ENCODE data around the gene GPR78. TPM values are rescaled to one million over a fixed set of nuclear protein-coding genes. Genes with fewer than 3 reads are reported as not detected.

GPR78 gene
- total RNA-seq, 2 donors from 2014 or later: not detected

DNA sequence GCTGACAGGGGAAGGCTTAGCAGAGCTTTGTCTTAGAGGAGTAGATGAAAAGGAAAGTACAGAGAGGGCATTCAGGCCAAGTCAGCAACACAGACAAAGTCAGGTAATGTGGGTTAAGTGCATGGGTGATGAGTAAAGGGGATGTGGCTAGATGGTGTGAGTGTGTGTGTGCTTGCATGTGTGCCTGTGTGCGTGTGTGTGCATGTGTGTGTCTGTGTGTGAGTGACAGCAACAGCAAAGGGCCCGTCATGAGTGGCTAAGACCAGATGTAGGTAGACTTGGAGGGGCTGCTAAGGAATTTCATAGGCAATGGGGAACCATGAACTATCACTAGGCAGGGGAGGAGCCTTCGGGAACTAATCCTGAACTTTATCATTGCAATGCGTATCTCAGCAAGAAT lies 2.2 kb upstream of the GPR78 start:
- Histone ChIP-seq H3K27ac (no peak overlapping the region), H3K36me3 (no peaks in the 10 kb centered on the region), H3K4me3 (no peak overlapping the region), H3K27me3 (no peaks in the 10 kb centered on the region), H3K9me3 (no peaks in the 10 kb centered on the region), H3K4me1 (no peaks in the 10 kb centered on the region), H3K9ac (ENCODE audit: low read depth in 2 of 2, low read length in 2 of 2) (no peak overlapping the region)
- DNase-seq: no peak
- intact Hi-C loops (cut with DNase I): no loop called here
- TF ChIP-seq, protein P1, sequence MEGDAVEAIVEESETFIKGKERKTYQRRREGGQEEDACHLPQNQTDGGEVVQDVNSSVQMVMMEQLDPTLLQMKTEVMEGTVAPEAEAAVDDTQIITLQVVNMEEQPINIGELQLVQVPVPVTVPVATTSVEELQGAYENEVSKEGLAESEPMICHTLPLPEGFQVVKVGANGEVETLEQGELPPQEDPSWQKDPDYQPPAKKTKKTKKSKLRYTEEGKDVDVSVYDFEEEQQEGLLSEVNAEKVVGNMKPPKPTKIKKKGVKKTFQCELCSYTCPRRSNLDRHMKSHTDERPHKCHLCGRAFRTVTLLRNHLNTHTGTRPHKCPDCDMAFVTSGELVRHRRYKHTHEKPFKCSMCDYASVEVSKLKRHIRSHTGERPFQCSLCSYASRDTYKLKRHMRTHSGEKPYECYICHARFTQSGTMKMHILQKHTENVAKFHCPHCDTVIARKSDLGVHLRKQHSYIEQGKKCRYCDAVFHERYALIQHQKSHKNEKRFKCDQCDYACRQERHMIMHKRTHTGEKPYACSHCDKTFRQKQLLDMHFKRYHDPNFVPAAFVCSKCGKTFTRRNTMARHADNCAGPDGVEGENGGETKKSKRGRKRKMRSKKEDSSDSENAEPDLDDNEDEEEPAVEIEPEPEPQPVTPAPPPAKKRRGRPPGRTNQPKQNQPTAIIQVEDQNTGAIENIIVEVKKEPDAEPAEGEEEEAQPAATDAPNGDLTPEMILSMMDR (IDR thresholded peaks at IDR 0.05): no peak

DNA sequence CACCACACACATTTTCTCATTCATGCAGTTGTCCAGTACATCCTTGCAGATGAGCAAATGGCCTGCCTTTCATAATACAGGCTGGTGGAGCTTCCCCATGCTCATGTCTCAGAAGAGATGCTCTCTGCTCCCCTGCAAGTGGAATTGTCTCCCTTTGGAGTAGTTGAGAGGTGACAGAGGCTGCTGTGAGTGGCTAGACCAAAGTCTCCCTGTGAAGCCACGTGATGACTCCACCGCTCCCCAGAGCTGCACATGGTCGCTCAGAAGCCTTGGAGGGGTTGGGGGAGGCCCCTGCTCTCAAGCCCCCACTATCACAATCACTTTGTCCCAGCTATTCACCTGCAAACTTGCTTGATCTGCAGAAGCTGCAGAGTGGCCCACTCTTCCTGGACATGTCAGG lies 1.5 kb upstream of the GPR78 start:
- Histone ChIP-seq H3K4me1 (no peaks in the 10 kb centered on the region), H3K9me3 (no peaks in the 10 kb centered on the region), H3K27me3 (no peaks in the 10 kb centered on the region), H3K9ac (ENCODE audit: low read depth in 2 of 2, low read length in 2 of 2) (no peak overlapping the region), H3K36me3 (no peaks in the 10 kb centered on the region), H3K4me3 (no peak overlapping the region), H3K27ac (no peak overlapping the region)
- TF ChIP-seq, protein P1 (IDR thresholded peaks at IDR 0.05): no peak
- intact Hi-C loops (cut with DNase I): no loop called here
- no peak for DNase-seq

DNA sequence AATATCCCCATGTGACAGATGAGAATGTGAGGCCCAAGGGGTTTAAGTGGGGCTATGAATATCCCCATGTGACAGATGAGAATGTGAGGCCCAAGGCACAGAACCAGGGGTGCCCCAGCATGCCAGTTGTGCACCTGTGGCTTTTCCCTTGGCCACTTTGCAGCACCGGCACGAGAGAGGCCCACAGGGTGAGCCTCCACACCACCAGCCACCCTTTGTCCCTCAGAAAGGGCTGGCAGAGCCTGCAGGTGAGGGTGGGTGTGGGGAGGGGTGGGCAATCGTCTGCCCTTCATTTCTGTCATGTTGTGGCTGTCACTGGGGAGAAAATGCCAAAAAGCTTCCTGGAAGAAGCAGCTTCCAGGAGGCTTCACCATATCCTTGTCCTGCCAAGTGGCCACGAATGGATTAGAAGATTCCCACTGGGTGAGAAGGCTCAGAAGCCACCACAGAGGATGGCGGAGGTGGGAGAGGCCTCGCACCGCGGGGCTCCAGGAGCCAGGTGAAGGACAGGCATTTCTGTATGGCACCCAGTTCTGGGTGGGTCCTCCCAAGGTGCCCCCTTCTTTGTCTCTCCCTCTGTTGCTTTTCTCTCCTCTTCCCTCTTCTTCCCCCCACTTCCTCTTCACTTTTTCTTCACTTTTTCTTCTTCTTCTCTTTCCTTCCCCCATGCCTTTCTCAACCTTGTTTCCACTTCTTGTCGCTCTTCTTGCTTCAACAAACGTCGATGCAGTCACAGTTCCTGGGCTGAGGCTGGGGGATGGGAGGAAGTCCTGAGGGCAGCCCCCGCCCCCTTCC lies 469 bp upstream of the GPR78 start:
- no peaks in the 10 kb centered on the region for H3K9me3 ChIP-seq
- no peaks in the 10 kb centered on the region for H3K36me3 ChIP-seq
- H3K27me3 ChIP-seq: no peaks in the 10 kb centered on the region
- no peak overlapping the region for H3K9ac ChIP-seq (ENCODE audit: low read depth in 2 of 2, low read length in 2 of 2)
- no peaks in the 10 kb centered on the region for H3K4me1 ChIP-seq
- DNase-seq: no peak
- H3K4me3 ChIP-seq: no peak overlapping the region
- no peak overlapping the region for H3K27ac ChIP-seq
- TF ChIP-seq, protein P1 (IDR thresholded peaks at IDR 0.05): no peak
- intact Hi-C loops (cut with DNase I): no loop called here

DNA sequence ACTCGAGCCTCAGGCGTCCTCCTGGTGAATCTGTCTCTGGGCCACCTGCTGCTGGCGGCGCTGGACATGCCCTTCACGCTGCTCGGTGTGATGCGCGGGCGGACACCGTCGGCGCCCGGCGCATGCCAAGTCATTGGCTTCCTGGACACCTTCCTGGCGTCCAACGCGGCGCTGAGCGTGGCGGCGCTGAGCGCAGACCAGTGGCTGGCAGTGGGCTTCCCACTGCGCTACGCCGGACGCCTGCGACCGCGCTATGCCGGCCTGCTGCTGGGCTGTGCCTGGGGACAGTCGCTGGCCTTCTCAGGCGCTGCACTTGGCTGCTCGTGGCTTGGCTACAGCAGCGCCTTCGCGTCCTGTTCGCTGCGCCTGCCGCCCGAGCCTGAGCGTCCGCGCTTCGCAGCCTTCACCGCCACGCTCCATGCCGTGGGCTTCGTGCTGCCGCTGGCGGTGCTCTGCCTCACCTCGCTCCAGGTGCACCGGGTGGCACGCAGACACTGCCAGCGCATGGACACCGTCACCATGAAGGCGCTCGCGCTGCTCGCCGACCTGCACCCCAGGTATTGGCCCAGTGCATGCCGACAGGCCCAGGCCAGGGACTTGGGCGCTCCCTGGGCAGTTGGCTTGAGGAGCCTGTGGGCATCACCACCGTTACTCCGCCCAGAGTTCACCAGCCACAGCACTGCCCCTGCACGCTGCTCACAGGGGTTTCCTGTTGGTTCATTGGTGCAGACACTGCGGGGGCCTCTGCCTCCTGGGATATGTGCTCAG lies 1.1 kb downstream of the GPR78 start:
- DNase-seq: no peak
- intact Hi-C loops (cut with DNase I): no loop called here

DNA sequence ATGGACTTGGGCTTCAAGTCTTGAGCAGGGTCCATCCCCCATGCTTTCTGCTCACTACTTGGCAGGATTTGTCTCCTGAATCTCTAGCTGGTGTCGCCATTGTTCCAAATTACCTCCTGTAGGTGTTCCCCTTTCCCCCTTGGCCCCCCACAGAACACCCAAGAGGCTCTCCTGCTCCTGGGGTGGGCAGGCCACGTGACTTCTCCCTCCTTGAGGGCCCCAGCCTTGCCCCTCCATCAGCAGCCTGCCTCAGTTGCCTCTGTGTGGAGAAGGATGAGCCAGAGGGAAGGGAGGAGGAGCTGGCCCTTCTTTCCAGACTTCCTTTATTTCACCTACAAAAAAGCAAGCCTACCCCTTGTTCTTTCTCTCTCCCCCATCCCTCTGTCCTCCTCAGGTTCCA lies 1.8 kb downstream of the GPR78 start:
- TF ChIP-seq, protein P1 (IDR thresholded peaks at IDR 0.05): no peak
- Histone ChIP-seq H3K27me3 (no peaks in the 10 kb centered on the region), H3K4me1 (no peaks in the 10 kb centered on the region), H3K9ac (ENCODE audit: low read depth in 2 of 2, low read length in 2 of 2) (no peak overlapping the region), H3K27ac (no peak overlapping the region), H3K36me3 (no peaks in the 10 kb centered on the region), H3K4me3 (no peak overlapping the region), H3K9me3 (no peaks in the 10 kb centered on the region)
- no peak for DNase-seq
- intact Hi-C loops (cut with DNase I): no loop called here

More for the DNA sequence above, 1.1 kb downstream of the GPR78 start:
- no peak overlapping the region for H3K4me3 ChIP-seq
- no peak overlapping the region for H3K9ac ChIP-seq (ENCODE audit: low read depth in 2 of 2, low read length in 2 of 2)
- H3K27ac ChIP-seq: no peak overlapping the region
- no peaks in the 10 kb centered on the region for H3K27me3 ChIP-seq
- no peaks in the 10 kb centered on the region for H3K36me3 ChIP-seq
- TF ChIP-seq, protein P1 (IDR thresholded peaks at IDR 0.05): no peak
- H3K4me1 ChIP-seq: no peaks in the 10 kb centered on the region
- H3K9me3 ChIP-seq: no peaks in the 10 kb centered on the region

Data from colonic mucosa (tissue), 4 donors.